MM.1S (cell line): ENCODE data around the gene SART3.

Experiments
- DNase-seq: peaks from one replicate; pipeline ENCODE4 v3.0.0-alpha.2; 2015
- H2AFZ ChIP-seq: fragments of 300-600 bp; sonication (generic); 2 replicates; pipeline ENCODE4 v1.6.0; 2016; ENCODE audit warnings: antibody characterized with exemption, low read length
- H3F3A ChIP-seq: fragments of 300-600 bp; sonication (generic); 2 replicates; pipeline ENCODE4 v1.6.1; 2016; ENCODE audit warnings: mild to moderate bottlenecking, antibody characterized with exemption, low read length, moderate library complexity, mixed read lengths; ENCODE audit not compliant: insufficient read depth
- H3K27ac ChIP-seq: fragments of 300-600 bp; sonication (generic); 2 replicates; pipeline ENCODE4 v1.5.1; 2016; ENCODE audit warnings: mild to moderate bottlenecking, low read length
- H3K27me3 ChIP-seq: fragments of 300-600 bp; sonication (generic); replicated peaks from 2 replicates; pipeline ENCODE4 v1.6.0; 2016; ENCODE audit warnings: low read length; ENCODE audit not compliant: insufficient read depth
- H3K36me3 ChIP-seq: fragments of 300-600 bp; sonication (generic); replicated peaks from 2 replicates; pipeline ENCODE4 v1.6.1; 2016; ENCODE audit warnings: mild to moderate bottlenecking, low read length, mixed read lengths; ENCODE audit not compliant: insufficient read depth
- H3K4me1 ChIP-seq: fragments of 300-600 bp; sonication (generic); 2 replicates; pipeline ENCODE4 v1.6.1; 2016; ENCODE audit warnings: low read length, mixed read lengths
- H3K4me2 ChIP-seq: fragments of 300-600 bp; sonication (generic); 2 replicates; pipeline ENCODE4 v1.6.0; 2016; ENCODE audit warnings: low read depth, low read length
- H3K4me3 ChIP-seq: fragments of 300-600 bp; sonication (generic); 2 replicates; pipeline ENCODE4 v1.5.1; 2016; ENCODE audit warnings: low read length, mixed read lengths
- H3K79me2 ChIP-seq: fragments of 300-600 bp; sonication (generic); 2 replicates; pipeline ENCODE4 v1.6.1; 2016; ENCODE audit warnings: mixed run types, low read length, mixed read lengths
- H3K9ac ChIP-seq: fragments of 300-600 bp; sonication (generic); 2 replicates; pipeline ENCODE4 v1.6.1; 2016; ENCODE audit warnings: low read length, mixed read lengths
- H3K9me2 ChIP-seq: fragments of 300-600 bp; sonication (generic); replicated peaks from 2 replicates; pipeline ENCODE4 v1.6.1; 2016; ENCODE audit warnings: mild to moderate bottlenecking, low read length, mixed read lengths; ENCODE audit not compliant: insufficient read depth
- H3K9me3 ChIP-seq: fragments of 300-600 bp; sonication (generic); replicated peaks from 2 replicates; pipeline ENCODE4 v1.6.1; 2016; ENCODE audit warnings: mild to moderate bottlenecking, low read length, mixed read lengths; ENCODE audit not compliant: insufficient read depth
- H4K20me1 ChIP-seq: fragments of 300-600 bp; sonication (generic); 2 replicates; pipeline ENCODE4 v1.6.1; 2016; ENCODE audit warnings: mild to moderate bottlenecking, low read length, moderate library complexity, mixed read lengths; ENCODE audit not compliant: insufficient read depth
- CTCF ChIP-seq: fragments of 300-600 bp; sonication (generic); IDR thresholded peaks from 2 replicates; pipeline ENCODE4 v1.5.1; 2016; ENCODE audit warnings: antibody characterized with exemption, low read length, mixed read lengths
- EZH2 ChIP-seq: fragments of 300-600 bp; sonication (generic); optimal IDR thresholded peaks from 2 replicates; pipeline ENCODE3; 2017; ENCODE audit warnings: low read depth, mild to moderate bottlenecking, antibody characterized with exemption, low read length, mixed read lengths
- EZH2phosphoT487 ChIP-seq: fragments of 300-600 bp; sonication (generic); IDR thresholded peaks from 2 replicates; pipeline ENCODE4 v1.6.1; 2018; ENCODE audit warnings: antibody characterized with exemption, low read length

The SART3 gene

GRCh38 chr12:108527166-108527496 lies 33.8 kb downstream of the SART3 start:
- DNase-seq = no peak
- no peak for TF ChIP-seq CTCF
- no peak for TF ChIP-seq EZH2
- no peak for TF ChIP-seq EZH2phosphoT487
- H2AFZ ChIP-seq = no peak overlapping the region
- peaks cover 14% of the 10 kb centered on the region for H4K20me1 ChIP-seq
- H3K9me3 ChIP-seq = no peaks in the 10 kb centered on the region
- no peaks in the 10 kb centered on the region for H3K9me2 ChIP-seq
- H3K4me1 ChIP-seq = peaks cover 15% of the 10 kb centered on the region
- peak overlapping the region; percentile 26; the same call in 1 of the 2 replicates for H3K4me2 ChIP-seq
- H3K4me3 ChIP-seq = no peak overlapping the region
- peaks cover 77% of the 10 kb centered on the region for H3K79me2 ChIP-seq
- H3K36me3 ChIP-seq = peaks cover 41% of the 10 kb centered on the region
- peaks cover 14% of the 10 kb centered on the region for H3F3A ChIP-seq
- no peaks in the 10 kb centered on the region for H3K27me3 ChIP-seq
- H3K9ac ChIP-seq = no peak overlapping the region
- peak overlapping the region; percentile 9; the same call in 1 of the 2 replicates for H3K27ac ChIP-seq

- H3K36me3 ChIP-seq = peaks cover 43% of the 10 kb centered on the region
These were observed 34.3 kb downstream of the SART3 start for GRCh38 chr12:108526482-108527165.

GRCh38 chr12:108525681-108526080 lies 35.3 kb downstream of the SART3 start:
- no peak overlapping the region for H3K4me2 ChIP-seq
- H3K4me1 ChIP-seq = peaks cover 15% of the 10 kb centered on the region
- DNase-seq = no peak
- H3K36me3 ChIP-seq = peaks cover 48% of the 10 kb centered on the region
- TF ChIP-seq CTCF = no peak
- no peak for TF ChIP-seq EZH2phosphoT487
- no peak for TF ChIP-seq EZH2
- H4K20me1 ChIP-seq = peaks cover 15% of the 10 kb centered on the region
- H3K4me3 ChIP-seq = no peak overlapping the region
- no peak overlapping the region for H3K9ac ChIP-seq
- no peaks in the 10 kb centered on the region for H3K27me3 ChIP-seq
- no peaks in the 10 kb centered on the region for H3K9me3 ChIP-seq
- peaks cover 14% of the 10 kb centered on the region for H3F3A ChIP-seq
- peaks cover 78% of the 10 kb centered on the region for H3K79me2 ChIP-seq
- no peak overlapping the region for H2AFZ ChIP-seq
- H3K9me2 ChIP-seq = no peaks in the 10 kb centered on the region
- H3K27ac ChIP-seq = no peak overlapping the region

More at GRCh38 chr12:108526482-108527165, 34.3 kb downstream of the SART3 start:
- H3K79me2 ChIP-seq = peaks cover 73% of the 10 kb centered on the region
- DNase-seq = peak; percentile 82
- H3K27ac ChIP-seq = peak overlapping the region; percentile 9; the same call in 1 of the 2 replicates
- H2AFZ ChIP-seq = no peak overlapping the region
- peaks cover 14% of the 10 kb centered on the region for H4K20me1 ChIP-seq
- no peak overlapping the region for H3K4me3 ChIP-seq
- peak; percentile 50 for TF ChIP-seq CTCF
- no peak for TF ChIP-seq EZH2
- no peak for TF ChIP-seq EZH2phosphoT487
- H3K4me2 ChIP-seq = 0 out of 2 replicates have a peak overlapping the region, but pooled peaks have one; percentile 26
- no peaks in the 10 kb centered on the region for H3K9me2 ChIP-seq
- H3K9ac ChIP-seq = no peak overlapping the region
- H3K9me3 ChIP-seq = no peaks in the 10 kb centered on the region
- H3K27me3 ChIP-seq = no peaks in the 10 kb centered on the region
- H3F3A ChIP-seq = peaks cover 14% of the 10 kb centered on the region
- peaks cover 15% of the 10 kb centered on the region for H3K4me1 ChIP-seq
